Measurements from ENCODE around the gene ACSM2A.
"Not testable (repeated sequence)": the region's sequence is repeated elsewhere in the genome, so short reads cannot be mapped to it uniquely, and the experiment has no call there.

The ACSM2A gene

GRCh38 chr16:20415541-20415940 is 35.8 kb upstream of the ACSM2A start:
- ChIA-PET POLR2A (no interaction called here), CTCF (no interaction called here)
- no peak for TF ChIP-seq CTCF (IDR thresholded peaks at IDR 0.05; ENCODE audit: control extremely low read depth, extremely low read depth, low read depth, missing control alignments)
- no peak for DNase-seq (ENCODE audit: extremely low spot score)

GRCh38 chr16:20419093-20419492 is 32.2 kb upstream of the ACSM2A start:
- DNase-seq (ENCODE audit: extremely low spot score); POLR2A ChIA-PET; CTCF ChIA-PET: not testable (repeated sequence)

GRCh38 chr16:20421748-20422147 is 29.6 kb upstream of the ACSM2A start:
- POLR2A ChIA-PET; CTCF ChIA-PET; DNase-seq (ENCODE audit: extremely low spot score): not testable (repeated sequence)

- POLR2A ChIA-PET; DNase-seq (ENCODE audit: extremely low spot score); CTCF ChIA-PET: not testable (repeated sequence)
These were observed 27.6 kb upstream of the ACSM2A start for GRCh38 chr16:20423772-20424128.

- ChIA-PET POLR2A (no interaction called here), CTCF (no interaction called here)
- DNase-seq (ENCODE audit: extremely low spot score) = no peak
- TF ChIP-seq CTCF (IDR thresholded peaks at IDR 0.05; ENCODE audit: control extremely low read depth, extremely low read depth, low read depth, missing control alignments) = no peak
These were observed 27.0 kb upstream of the ACSM2A start for GRCh38 chr16:20424129-20424866.

GRCh38 chr16:20427401-20427797 is 23.9 kb upstream of the ACSM2A start:
- DNase-seq (ENCODE audit: extremely low spot score); POLR2A ChIA-PET; CTCF ChIA-PET: not testable (repeated sequence)

- CTCF ChIA-PET; POLR2A ChIA-PET; DNase-seq (ENCODE audit: extremely low spot score): not testable (repeated sequence)
These were observed 21.8 kb upstream of the ACSM2A start for GRCh38 chr16:20429499-20429898.

- DNase-seq (ENCODE audit: extremely low spot score); POLR2A ChIA-PET; CTCF ChIA-PET: not testable (repeated sequence)
These were observed 20.8 kb upstream of the ACSM2A start for GRCh38 chr16:20430480-20430879.

- ChIA-PET CTCF (no interaction called here), POLR2A (no interaction called here)
- no peak for TF ChIP-seq CTCF (IDR thresholded peaks at IDR 0.05; ENCODE audit: control extremely low read depth, extremely low read depth, low read depth, missing control alignments)
- DNase-seq (ENCODE audit: extremely low spot score) = no peak
These were observed 20.4 kb upstream of the ACSM2A start for GRCh38 chr16:20430948-20431347.

GRCh38 chr16:20438950-20439349 is 12.4 kb upstream of the ACSM2A start:
- POLR2A ChIA-PET; CTCF ChIA-PET; DNase-seq (ENCODE audit: extremely low spot score): not testable (repeated sequence)

- CTCF ChIA-PET; POLR2A ChIA-PET; DNase-seq (ENCODE audit: extremely low spot score): not testable (repeated sequence)
These were observed 11.5 kb upstream of the ACSM2A start for GRCh38 chr16:20439820-20440231.

- CTCF ChIA-PET; DNase-seq (ENCODE audit: extremely low spot score); POLR2A ChIA-PET: not testable (repeated sequence)
These were observed 10.6 kb upstream of the ACSM2A start for GRCh38 chr16:20440731-20441130.

Data from GM10248 (cell line).